Measurements from ENCODE around the gene PLEKHG3.

DNA sequence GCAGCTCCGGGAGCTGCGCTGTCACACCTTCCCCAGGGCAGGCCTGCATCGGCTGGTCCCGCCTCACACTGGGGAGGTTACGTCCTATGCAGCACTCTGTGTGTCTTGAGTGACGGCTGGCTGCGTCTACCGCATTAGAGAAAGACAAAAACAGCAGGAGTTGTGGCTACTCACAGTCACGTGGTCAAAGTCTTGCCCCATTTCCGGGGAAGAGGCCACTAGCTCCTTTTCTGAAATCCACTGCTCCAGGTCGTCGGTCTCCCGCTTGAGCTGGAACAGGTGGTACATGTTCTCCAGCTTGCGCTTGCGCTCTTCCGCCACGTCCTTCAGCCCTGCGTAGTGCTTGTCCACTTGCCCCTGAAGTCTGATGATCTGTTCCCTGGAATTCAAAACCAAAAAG, 68.8 kb downstream of the PLEKHG3 start:
- TF ChIP-seq, protein P1, sequence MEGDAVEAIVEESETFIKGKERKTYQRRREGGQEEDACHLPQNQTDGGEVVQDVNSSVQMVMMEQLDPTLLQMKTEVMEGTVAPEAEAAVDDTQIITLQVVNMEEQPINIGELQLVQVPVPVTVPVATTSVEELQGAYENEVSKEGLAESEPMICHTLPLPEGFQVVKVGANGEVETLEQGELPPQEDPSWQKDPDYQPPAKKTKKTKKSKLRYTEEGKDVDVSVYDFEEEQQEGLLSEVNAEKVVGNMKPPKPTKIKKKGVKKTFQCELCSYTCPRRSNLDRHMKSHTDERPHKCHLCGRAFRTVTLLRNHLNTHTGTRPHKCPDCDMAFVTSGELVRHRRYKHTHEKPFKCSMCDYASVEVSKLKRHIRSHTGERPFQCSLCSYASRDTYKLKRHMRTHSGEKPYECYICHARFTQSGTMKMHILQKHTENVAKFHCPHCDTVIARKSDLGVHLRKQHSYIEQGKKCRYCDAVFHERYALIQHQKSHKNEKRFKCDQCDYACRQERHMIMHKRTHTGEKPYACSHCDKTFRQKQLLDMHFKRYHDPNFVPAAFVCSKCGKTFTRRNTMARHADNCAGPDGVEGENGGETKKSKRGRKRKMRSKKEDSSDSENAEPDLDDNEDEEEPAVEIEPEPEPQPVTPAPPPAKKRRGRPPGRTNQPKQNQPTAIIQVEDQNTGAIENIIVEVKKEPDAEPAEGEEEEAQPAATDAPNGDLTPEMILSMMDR (IDR thresholded peaks at IDR 0.05) = no peak
- TF ChIP-seq POLR2A (IDR thresholded peaks at IDR 0.05) = no peak
